Fibroblast of the aortic adventitia (primary cell): ENCODE data around the gene ANKRD40. TPM values are rescaled to one million over a fixed set of nuclear protein-coding genes. Genes with fewer than 3 reads are reported as not detected.

Experiments
- DNase-seq: peaks from one replicate; pipeline ENCODE4 v3.0.0-alpha.2; 2010; ENCODE audit warnings: low read depth
- H3K4me3 ChIP-seq: 2 replicates; pipeline ENCODE4 v1.5.1; 2011; ENCODE audit warnings: low read depth, mild to moderate bottlenecking, control low read depth, low read length, moderate library complexity
- total RNA-seq: library from RNA; depleted of rRNA; stranded (reverse); fragments of >200 nt; gene quantifications from 2 replicates; pipeline ENCODE4 v1.2.3, GENCODE V29; 2012; ENCODE audit warnings: low replicate concordance
- TF ChIP-seq, protein P1 (sequence below): IDR thresholded peaks from 2 replicates; pipeline ENCODE4 v1.5.1; 2011; ENCODE audit warnings: mild to moderate bottlenecking, low read length, control low read depth, inconsistent platforms; ENCODE audit not compliant: insufficient read depth

ANKRD40 gene
- total RNA-seq, 1 donor, result 51.6 TPM

DNA sequence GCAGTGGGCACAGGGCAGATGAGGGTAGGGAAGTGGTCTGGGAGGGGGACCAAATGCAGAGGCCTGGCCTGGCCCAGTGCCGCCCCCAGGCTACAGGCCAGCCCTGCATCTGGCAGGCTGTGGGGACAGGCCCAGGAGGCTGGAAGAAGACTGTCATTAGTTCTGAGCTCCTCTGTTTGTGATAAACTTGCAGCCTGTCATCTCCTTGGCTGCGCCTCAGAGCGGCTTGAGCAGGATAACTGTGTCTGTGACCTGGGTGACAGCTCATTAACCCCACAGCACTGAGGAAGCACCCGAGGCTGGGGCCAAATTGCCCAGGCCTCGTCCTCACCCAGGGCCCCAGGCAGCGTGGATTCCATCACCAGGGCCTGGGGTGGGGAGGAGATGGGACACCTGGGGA lies 49.1 kb downstream of the ANKRD40 start:
- H3K4me3 ChIP-seq, result no peak overlapping the region
- DNase-seq, result no peak
- TF ChIP-seq, protein P1, sequence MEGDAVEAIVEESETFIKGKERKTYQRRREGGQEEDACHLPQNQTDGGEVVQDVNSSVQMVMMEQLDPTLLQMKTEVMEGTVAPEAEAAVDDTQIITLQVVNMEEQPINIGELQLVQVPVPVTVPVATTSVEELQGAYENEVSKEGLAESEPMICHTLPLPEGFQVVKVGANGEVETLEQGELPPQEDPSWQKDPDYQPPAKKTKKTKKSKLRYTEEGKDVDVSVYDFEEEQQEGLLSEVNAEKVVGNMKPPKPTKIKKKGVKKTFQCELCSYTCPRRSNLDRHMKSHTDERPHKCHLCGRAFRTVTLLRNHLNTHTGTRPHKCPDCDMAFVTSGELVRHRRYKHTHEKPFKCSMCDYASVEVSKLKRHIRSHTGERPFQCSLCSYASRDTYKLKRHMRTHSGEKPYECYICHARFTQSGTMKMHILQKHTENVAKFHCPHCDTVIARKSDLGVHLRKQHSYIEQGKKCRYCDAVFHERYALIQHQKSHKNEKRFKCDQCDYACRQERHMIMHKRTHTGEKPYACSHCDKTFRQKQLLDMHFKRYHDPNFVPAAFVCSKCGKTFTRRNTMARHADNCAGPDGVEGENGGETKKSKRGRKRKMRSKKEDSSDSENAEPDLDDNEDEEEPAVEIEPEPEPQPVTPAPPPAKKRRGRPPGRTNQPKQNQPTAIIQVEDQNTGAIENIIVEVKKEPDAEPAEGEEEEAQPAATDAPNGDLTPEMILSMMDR, result no peak

DNA sequence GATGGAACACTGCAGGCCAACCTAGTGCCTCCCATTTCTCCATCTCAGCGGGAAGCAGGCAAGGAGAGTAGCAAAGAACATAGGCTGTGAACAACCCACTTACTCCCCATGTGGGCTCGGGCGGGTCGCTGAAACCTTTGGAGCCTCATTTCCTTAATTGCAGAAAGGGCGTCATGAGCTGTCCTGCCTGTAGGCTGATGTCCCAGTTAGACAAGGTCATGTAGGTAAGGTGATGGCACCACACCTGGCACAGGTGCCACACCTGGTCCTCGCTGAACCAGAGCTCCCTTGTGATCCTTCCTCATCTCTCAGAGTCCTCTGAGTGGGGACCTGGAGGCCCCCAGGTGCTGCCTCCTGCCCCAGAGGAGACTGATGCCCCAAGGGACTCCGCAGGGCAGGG lies 50.1 kb downstream of the ANKRD40 start:
- H3K4me3 ChIP-seq, result no peak overlapping the region
- TF ChIP-seq, protein P1, result no peak
- no peak for DNase-seq

DNA sequence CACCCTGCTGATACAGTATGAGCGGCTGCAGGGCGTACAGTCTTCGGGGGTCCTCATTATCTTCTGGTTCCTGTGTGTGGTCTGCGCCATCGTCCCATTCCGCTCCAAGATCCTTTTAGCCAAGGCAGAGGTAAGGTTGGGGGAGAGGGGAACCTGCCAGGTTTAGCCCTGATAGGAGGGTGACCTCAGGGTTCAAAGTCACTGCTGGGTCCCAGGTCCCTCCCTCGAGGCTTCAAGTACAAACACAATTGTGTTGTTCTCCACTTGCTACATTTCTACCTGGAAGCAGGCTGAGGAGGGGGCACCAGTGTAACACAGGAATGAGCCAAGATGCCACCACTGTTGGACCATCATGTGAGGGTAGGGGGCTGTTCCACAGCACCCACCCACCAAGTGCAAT lies 50.7 kb downstream of the ANKRD40 start:
- no peak for DNase-seq
- TF ChIP-seq, protein P1, result no peak
- H3K4me3 ChIP-seq, result no peak overlapping the region

DNA sequence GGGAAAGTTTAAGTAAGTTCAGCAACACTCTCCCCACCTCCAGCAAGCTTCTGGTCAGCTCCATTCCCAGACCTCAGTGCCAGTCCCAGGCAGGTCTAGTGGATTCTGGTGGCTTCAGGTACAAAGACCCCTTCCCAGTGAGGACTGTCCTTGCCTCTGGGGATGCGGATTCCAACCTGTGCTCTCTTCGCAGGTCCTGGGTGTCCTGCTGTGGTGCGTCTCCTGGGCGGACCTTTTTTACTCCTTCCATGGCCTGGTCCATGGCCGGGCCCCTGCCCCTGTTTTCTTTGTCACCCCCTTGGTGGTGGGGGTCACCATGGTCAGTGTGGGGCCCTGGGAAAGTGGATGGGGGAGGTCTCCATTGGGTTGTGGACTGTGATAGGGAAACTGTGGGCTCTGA lies 51.2 kb downstream of the ANKRD40 start:
- no peak overlapping the region for H3K4me3 ChIP-seq
- TF ChIP-seq, protein P1, result no peak
- no peak for DNase-seq

DNA sequence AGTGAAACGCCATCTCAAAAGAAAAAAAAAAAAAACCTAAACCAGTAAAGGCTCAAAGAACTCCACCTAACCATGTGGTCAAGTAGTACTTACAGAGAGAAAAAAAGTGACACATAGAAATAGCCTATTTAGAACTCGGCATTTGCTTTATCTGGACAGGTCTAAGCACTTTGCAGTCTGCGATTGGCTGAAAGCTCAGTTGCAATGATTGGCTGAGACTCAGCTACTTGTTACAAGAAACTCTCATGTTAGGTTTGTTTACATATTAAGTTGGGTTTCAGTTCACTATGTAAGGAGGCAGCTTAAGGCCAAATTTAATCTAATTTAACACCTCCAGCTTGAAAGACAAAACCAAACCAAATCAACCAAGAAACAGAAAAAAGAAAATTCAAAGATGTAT lies 54.0 kb downstream of the ANKRD40 start:
- DNase-seq, result no peak
- TF ChIP-seq, protein P1, result no peak
- H3K4me3 ChIP-seq, result no peak overlapping the region

DNA sequence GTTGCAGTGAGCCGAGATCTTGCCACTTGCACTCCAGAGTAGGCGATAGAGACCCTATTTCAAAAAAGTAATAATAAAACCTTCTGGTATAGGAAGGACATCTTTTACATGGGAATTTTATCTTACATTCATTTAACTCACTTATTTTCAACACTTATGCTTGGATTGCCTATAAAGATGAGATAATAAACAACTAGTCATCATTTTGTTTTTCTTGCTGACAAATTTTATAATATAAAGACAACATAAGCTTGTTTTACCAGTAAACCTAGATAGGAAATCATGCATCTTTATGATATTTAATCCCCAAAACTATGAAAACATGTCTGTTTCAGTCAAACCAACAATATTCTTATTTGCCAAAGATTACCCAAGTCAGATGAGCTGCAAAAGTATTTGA lies 56.1 kb downstream of the ANKRD40 start:
- H3K4me3 ChIP-seq, result no peak overlapping the region
- TF ChIP-seq, protein P1, result no peak
- DNase-seq, result no peak
